ENCODE data around the gene NAGLU.
"Not testable (repeated sequence)": the region's sequence is repeated elsewhere in the genome, so short reads cannot be mapped to it uniquely, and the experiment has no call there.

NAGLU gene

DNA sequence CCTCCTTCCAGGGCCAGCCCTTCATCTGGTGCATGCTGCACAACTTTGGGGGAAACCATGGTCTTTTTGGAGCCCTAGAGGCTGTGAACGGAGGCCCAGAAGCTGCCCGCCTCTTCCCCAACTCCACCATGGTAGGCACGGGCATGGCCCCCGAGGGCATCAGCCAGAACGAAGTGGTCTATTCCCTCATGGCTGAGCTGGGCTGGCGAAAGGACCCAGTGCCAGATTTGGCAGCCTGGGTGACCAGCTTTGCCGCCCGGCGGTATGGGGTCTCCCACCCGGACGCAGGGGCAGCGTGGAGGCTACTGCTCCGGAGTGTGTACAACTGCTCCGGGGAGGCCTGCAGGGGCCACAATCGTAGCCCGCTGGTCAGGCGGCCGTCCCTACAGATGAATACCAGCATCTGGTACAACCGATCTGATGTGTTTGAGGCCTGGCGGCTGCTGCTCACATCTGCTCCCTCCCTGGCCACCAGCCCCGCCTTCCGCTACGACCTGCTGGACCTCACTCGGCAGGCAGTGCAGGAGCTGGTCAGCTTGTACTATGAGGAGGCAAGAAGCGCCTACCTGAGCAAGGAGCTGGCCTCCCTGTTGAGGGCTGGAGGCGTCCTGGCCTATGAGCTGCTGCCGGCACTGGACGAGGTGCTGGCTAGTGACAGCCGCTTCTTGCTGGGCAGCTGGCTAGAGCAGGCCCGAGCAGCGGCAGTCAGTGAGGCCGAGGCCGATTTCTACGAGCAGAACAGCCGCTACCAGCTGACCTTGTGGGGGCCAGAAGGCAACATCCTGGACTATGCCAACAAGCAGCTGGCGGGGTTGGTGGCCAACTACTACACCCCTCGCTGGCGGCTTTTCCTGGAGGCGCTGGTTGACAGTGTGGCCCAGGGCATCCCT, 7.4 kb downstream of the NAGLU start:
- TF ChIP-seq, protein P1, sequence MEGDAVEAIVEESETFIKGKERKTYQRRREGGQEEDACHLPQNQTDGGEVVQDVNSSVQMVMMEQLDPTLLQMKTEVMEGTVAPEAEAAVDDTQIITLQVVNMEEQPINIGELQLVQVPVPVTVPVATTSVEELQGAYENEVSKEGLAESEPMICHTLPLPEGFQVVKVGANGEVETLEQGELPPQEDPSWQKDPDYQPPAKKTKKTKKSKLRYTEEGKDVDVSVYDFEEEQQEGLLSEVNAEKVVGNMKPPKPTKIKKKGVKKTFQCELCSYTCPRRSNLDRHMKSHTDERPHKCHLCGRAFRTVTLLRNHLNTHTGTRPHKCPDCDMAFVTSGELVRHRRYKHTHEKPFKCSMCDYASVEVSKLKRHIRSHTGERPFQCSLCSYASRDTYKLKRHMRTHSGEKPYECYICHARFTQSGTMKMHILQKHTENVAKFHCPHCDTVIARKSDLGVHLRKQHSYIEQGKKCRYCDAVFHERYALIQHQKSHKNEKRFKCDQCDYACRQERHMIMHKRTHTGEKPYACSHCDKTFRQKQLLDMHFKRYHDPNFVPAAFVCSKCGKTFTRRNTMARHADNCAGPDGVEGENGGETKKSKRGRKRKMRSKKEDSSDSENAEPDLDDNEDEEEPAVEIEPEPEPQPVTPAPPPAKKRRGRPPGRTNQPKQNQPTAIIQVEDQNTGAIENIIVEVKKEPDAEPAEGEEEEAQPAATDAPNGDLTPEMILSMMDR (IDR thresholded peaks at IDR 0.05; ENCODE audit: insufficient read depth, low read length, missing control alignments): no peak
- ChIA-PET CTCF (no interaction called here), POLR2A (interaction anchor here (0.7 kb wide), 1 partner anchor 11 kb away, joined by 3 read pairs; no protein-coding TSS in a partner anchor)
- DNase-seq (ENCODE audit: low read depth, low spot score): no peak
- no peak overlapping the region for H3K4me3 ChIP-seq (ENCODE audit: low read depth, low read length)

- TF ChIP-seq, protein P1 (IDR thresholded peaks at IDR 0.05; ENCODE audit: insufficient read depth, low read length, missing control alignments): no peak
- H3K4me3 ChIP-seq (ENCODE audit: low read depth, low read length): no peak overlapping the region
- CTCF ChIA-PET: interaction anchor here (1.6 kb wide), 1 partner anchor 11 kb away, joined by 3 read pairs; no protein-coding TSS in a partner anchor
- POLR2A ChIA-PET: no interaction called here
- DNase-seq (ENCODE audit: low read depth, low spot score): no peak
Measured at GRCh38 chr17:42544874-42545283, 8.8 kb downstream of the NAGLU start.

DNA sequence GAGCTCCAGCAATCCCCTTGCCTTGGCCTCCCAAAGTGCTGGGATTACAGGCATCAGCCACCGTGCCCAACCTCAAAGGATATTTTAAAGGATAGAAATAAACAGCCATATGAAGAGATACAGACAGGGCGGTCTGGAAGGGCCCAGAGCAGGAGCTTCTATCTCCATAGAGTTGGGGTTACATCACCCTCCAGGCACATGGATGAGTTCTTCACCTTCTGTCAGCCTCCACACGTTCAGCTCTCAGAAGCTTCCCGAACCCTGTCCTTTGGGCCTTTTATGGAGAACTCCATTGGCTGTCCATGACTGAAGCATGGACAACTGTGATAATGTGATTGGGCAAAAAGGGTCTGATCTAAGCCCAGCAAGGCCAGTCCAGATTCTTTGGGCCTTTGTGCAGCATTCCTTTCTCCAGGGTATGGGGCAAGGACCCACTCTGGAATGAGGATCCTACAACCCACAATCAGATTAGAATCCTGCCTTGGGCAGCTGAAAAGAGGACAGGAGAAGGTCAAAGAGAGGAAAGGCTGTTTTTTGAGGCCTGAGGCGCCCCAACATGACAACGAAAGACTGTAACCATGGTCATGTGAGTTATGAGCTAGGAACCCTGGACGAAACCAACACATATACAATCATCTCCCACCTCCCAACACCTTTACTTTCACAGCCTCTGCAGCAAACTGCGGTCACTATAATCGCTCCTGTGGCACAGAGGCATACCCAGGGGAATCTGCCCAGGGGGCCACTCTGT, 9.9 kb downstream of the NAGLU start:
- CTCF ChIA-PET: interaction anchor here (1.6 kb wide), 1 partner anchor 12 kb away, joined by 3 read pairs; no protein-coding TSS in a partner anchor
- H3K4me3 ChIP-seq (ENCODE audit: low read depth, low read length); DNase-seq (ENCODE audit: low read depth, low spot score); POLR2A ChIA-PET: not testable (repeated sequence)

DNA sequence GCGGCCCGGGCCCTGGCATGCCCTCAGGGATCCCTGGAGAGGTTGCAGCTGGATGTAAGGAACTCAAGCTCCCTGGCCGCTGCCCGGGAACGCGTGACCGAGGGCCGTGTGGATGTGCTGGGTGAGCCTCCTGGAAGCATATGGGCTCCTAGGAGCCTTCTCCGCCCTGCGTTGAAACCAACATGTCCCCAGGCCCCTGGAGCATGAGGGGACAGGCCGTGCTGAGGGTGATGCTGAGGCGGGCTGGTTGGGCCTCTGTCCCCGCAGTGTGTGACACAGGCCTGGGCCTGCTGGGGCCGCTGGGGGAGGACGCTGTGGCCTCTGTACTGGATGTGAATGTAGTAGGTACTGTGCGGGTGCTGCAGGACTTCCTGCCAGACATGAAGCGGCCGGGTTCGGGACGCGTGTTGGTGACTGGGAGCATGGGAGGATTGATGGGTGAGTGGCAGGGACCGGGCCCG, 11.0 kb downstream of the NAGLU start:
- CTCF ChIA-PET: interaction anchor here (2.3 kb wide), 1 partner anchor 11 kb away, joined by 9 read pairs; the partner anchor contains the start of gene NAGLU
- TF ChIP-seq, protein P1 (IDR thresholded peaks at IDR 0.05; ENCODE audit: insufficient read depth, low read length, missing control alignments): no peak
- no peak overlapping the region for H3K4me3 ChIP-seq (ENCODE audit: low read depth, low read length)
- POLR2A ChIA-PET: interaction anchor here (1.1 to 1.7 kb wide), 2 partner anchors 11 to 12 kb away, joined by 3 to 10 read pairs; partner anchors contain the start of gene NAGLU
- no peak for DNase-seq (ENCODE audit: low read depth, low spot score)

- TF ChIP-seq, protein P1 (IDR thresholded peaks at IDR 0.05; ENCODE audit: insufficient read depth, low read length, missing control alignments): no peak
- POLR2A ChIA-PET: interaction anchor here (1.1 to 1.7 kb wide), 2 partner anchors 12 kb away, joined by 3 to 10 read pairs; partner anchors contain the start of gene NAGLU
- CTCF ChIA-PET: interaction anchor here (2.3 kb wide), 1 partner anchor 12 kb away, joined by 9 read pairs; the partner anchor contains the start of gene NAGLU
- no peak overlapping the region for H3K4me3 ChIP-seq (ENCODE audit: low read depth, low read length)
- no peak for DNase-seq (ENCODE audit: low read depth, low spot score)
Measured at GRCh38 chr17:42547698-42548069, 11.6 kb downstream of the NAGLU start.

GRCh38 chr17:42548070-42548837, 12.2 kb downstream of the NAGLU start:
- TF ChIP-seq, protein P1 (IDR thresholded peaks at IDR 0.05; ENCODE audit: insufficient read depth, low read length, missing control alignments): peak; percentile 52
- peak overlapping the region; percentile 43 for H3K4me3 ChIP-seq (ENCODE audit: low read depth, low read length)
- DNase-seq (ENCODE audit: low read depth, low spot score): no peak
- POLR2A ChIA-PET: interaction anchor here (1.1 to 1.7 kb wide), 2 partner anchors 11 to 12 kb away, joined by 3 to 10 read pairs; partner anchors contain the start of gene NAGLU
- CTCF ChIA-PET: interaction anchor here (1.0 to 2.3 kb wide), 2 partner anchors 12 to 226 kb away, joined by 4 to 9 read pairs; partner anchors contain the start of gene NAGLU
